Stomach (tissue), 9 donors: ENCODE data around the gene RTN3. TPM values are rescaled to one million over a fixed set of nuclear protein-coding genes. Genes with fewer than 3 reads are reported as not detected.
"Not testable (repeated sequence)": the region's sequence is repeated elsewhere in the genome, so short reads cannot be mapped to it uniquely, and the experiment has no call there.

Source experiments
- DNase-seq, 2 donors: peaks; one replicate each; pipeline versions ENCODE4 v3.0.0 to v3.0.0-alpha.2; 2013 to 2019
- H3K27ac ChIP-seq, 5 donors: fragments of 200-600 bp in 4 of 5; sonication (generic) in 4 of 5; one replicate each; pipeline ENCODE4 v1.5.1; 2013 to 2019; ENCODE audit warnings: mild to moderate bottlenecking in 1 of 5, moderate library complexity in 1 of 5
- H3K27me3 ChIP-seq, 3 donors: fragments of 200-600 bp; sonication (generic); one replicate each; pipeline ENCODE4 v1.5.1; 2017 to 2019; ENCODE audit warnings: mixed run types in 1 of 3
- H3K36me3 ChIP-seq, 4 donors: fragments of 200-600 bp; sonication (generic); 1 replicate in 3 of 4; 2 replicates in 1 of 4; pipeline ENCODE4 v1.5.1; 2016 to 2019
- H3K4me1 ChIP-seq, 4 donors: fragments of 200-600 bp; sonication (generic); one replicate each; pipeline ENCODE4 v1.5.1; 2016 to 2019
- H3K4me3 ChIP-seq, 4 donors: fragments of 200-600 bp; sonication (generic) in 3 of 4; one replicate each; pipeline ENCODE4 v1.5.1; 2016 to 2019; ENCODE audit warnings: mild to moderate bottlenecking in 1 of 4
- H3K9me3 ChIP-seq, 4 donors: fragments of 200-600 bp; sonication (generic); one replicate each; pipeline ENCODE4 v1.5.1; 2016 to 2019
- CTCF ChIP-seq, 7 experiments: fragments of 450-650 bp in 4 of 7; fragments of 200-600 bp in 3 of 7; sonication (generic) in 3 of 7; IDR thresholded peaks; one replicate each; pipeline ENCODE4 v1.5.1; 2016 to 2019; ENCODE audit warnings: antibody characterized with exemption in 7 of 7, control low read depth in 2 of 7, mild to moderate bottlenecking in 1 of 7
- EP300 ChIP-seq: sonication (generic); formaldehyde crosslinking; IDR thresholded peaks from one replicate; pipeline ENCODE4 v1.6.1; 2017; ENCODE audit warnings: antibody characterized with exemption
- POLR2A ChIP-seq, 4 donors: fragments of 450-650 bp; IDR thresholded peaks; one replicate each; pipeline ENCODE4 v1.6.1; 2016; ENCODE audit warnings: antibody characterized with exemption in 4 of 4, control low read depth in 2 of 4, mild to moderate bottlenecking in 1 of 4, moderate library complexity in 1 of 4
- POLR2AphosphoS5 ChIP-seq, 3 donors: sonication (generic); formaldehyde crosslinking; IDR thresholded peaks; one replicate each; pipeline ENCODE4 v1.6.1; 2016; ENCODE audit warnings: antibody characterized with exemption in 3 of 3
- WGBS, 5 donors: extraction: QIAGEN DNeasy Blood & Tissue Kit in 3 of 5; methylation state at CpG; one replicate each; pipeline versions ENCODE4 v1.1.5 to v1.1.7; 2013 to 2018; 5-methylcytosine and 5-hydroxymethylcytosine counted together
- intact Hi-C: fragments of 100-400 bp; cut with DNase I; formaldehyde crosslinking; loops from one replicate; pipeline ENCODE4 v1.15.1; 2023; ENCODE audit warnings: low total_unique reads
- polyA plus RNA-seq, 3 donors: library from polyadenylated mRNA; stranded (reverse); fragments of 200-250 nt; gene quantifications; one replicate each; pipeline ENCODE4 v1.2.3, GENCODE V29; 2013
- total RNA-seq, 5 donors: library from RNA; depleted of rRNA; stranded (reverse); fragments of >200 nt; gene quantifications; one replicate each; pipeline versions ENCODE4 v1.1.0 to v1.2.3, GENCODE V29; 2014 to 2016
- donor health status: healthy with polysubstance abuse.
- donor health status: Bipolar disorder and iron deficiency.
- donor health status: healthy.

The RTN3 gene
- total and polyA plus RNA-seq, 8 donors = 22.2 to 83.8 (median 30.3) TPM

GRCh38 chr11:63769042-63769713, 87.9 kb downstream of the RTN3 start:
- Histone ChIP-seq H3K27ac (peak overlapping the region; percentile 58 to 87 (median 72)), H3K4me3 (peak overlapping the region; percentile 83 to 92 (median 88)), H3K4me1 (peaks cover 34 to 50% (median 46%) of the 10 kb centered on the region in 4 donors), H3K36me3 (no peaks in the 10 kb centered on the region), H3K9me3 (no peaks in the 10 kb centered on the region), H3K27me3 (peaks cover 0 to 17% (median 6%) of the 10 kb centered on the region in 3 donors)
- peak in 1 of 2 donors; percentile 77 for DNase-seq
- 0 to 1% (median 0%) methylated on average over 10 to 82 of the region's 82 CpGs for WGBS, 5 donors
- TF ChIP-seq EP300 (no peak), POLR2AphosphoS5 (IDR thresholded peaks at IDR 0.05) (no peak), POLR2A (IDR thresholded peaks at IDR 0.05) (no peak), CTCF (IDR thresholded peaks at IDR 0.05) (no peak)
- intact Hi-C loops = no loop called here

- intact Hi-C loops = loop anchor here (5.0 kb wide), 1 partner anchor 37 kb away; no protein-coding TSS in a partner anchor
- TF ChIP-seq EP300 = no peak
- TF ChIP-seq POLR2A (IDR thresholded peaks at IDR 0.05) = no peak
- no peak for TF ChIP-seq CTCF (IDR thresholded peaks at IDR 0.05)
- no peak for TF ChIP-seq POLR2AphosphoS5 (IDR thresholded peaks at IDR 0.05)
- Histone ChIP-seq H3K4me1 (peaks cover 29 to 43% (median 39%) of the 10 kb centered on the region in 4 donors), H3K9me3 (no peaks in the 10 kb centered on the region), H3K27ac (peak overlapping the region in 4 of 5 donors; percentile 56 to 87 (median 76)), H3K4me3 (peak overlapping the region; percentile 83 to 92 (median 88)), H3K36me3 (no peaks in the 10 kb centered on the region), H3K27me3 (peaks cover 0 to 17% (median 6%) of the 10 kb centered on the region in 3 donors)
- DNase-seq = peak in 1 of 2 donors; percentile 62
- WGBS, 5 donors = 14 to 28% (median 21%) methylated on average over 15 to 35 of the region's 35 CpGs
Observed at GRCh38 chr11:63769714-63770455, 88.6 kb downstream of the RTN3 start.

GRCh38 chr11:63770763-63771162, 89.5 kb downstream of the RTN3 start:
- 84 to 92% (median 91%) methylated on average over 7 of the region's 7 CpGs for WGBS, 5 donors
- intact Hi-C loops = loop anchor here (5.0 kb wide), 1 partner anchor 37 kb away; no protein-coding TSS in a partner anchor
- no peak overlapping the region for H3K27ac ChIP-seq
- no peak for DNase-seq
- H3K36me3 ChIP-seq = no peaks in the 10 kb centered on the region
- H3K27me3 ChIP-seq = peaks cover 0 to 17% (median 6%) of the 10 kb centered on the region in 3 donors
- no peak overlapping the region for H3K4me3 ChIP-seq
- TF ChIP-seq CTCF (IDR thresholded peaks at IDR 0.05) (no peak), POLR2A (IDR thresholded peaks at IDR 0.05) (no peak), EP300 (no peak), POLR2AphosphoS5 (IDR thresholded peaks at IDR 0.05) (no peak)
- H3K9me3 ChIP-seq = no peaks in the 10 kb centered on the region
- H3K4me1 ChIP-seq = peaks cover 20 to 34% (median 30%) of the 10 kb centered on the region in 4 donors

GRCh38 chr11:63771741-63772318, 90.5 kb downstream of the RTN3 start:
- intact Hi-C loops = loop anchor here (5.0 kb wide), 1 partner anchor 35 kb away; no protein-coding TSS in a partner anchor
- 84 to 96% (median 91%) methylated on average over 2 of the region's 2 CpGs for WGBS, 5 donors
- H3K9me3 ChIP-seq, H3K36me3 ChIP-seq, H3K4me3 ChIP-seq, DNase-seq, H3K27ac ChIP-seq: not testable (repeated sequence)
- Histone ChIP-seq H3K27me3 (peaks cover 0 to 17% (median 6%) of the 10 kb centered on the region in 3 donors), H3K4me1 (peaks cover 12 to 24% (median 20%) of the 10 kb centered on the region in 4 donors)
